ENCODE measurements around the gene PCSK5.

Gene PCSK5

GRCh38 chr9:75869236-75869635, 21.2 kb upstream of the PCSK5 start:
- Histone ChIP-seq H3K79me1 (replicated peaks; ENCODE audit: low read length, poor library complexity, severe bottlenecking) (no peaks in the 10 kb centered on the region), H2BK15ac (ENCODE audit: low read depth, poor library complexity, severe bottlenecking) (no peak overlapping the region), H2BK120ac (ENCODE audit: low read depth, low read length) (no peak overlapping the region), H3K18ac (ENCODE audit: low read depth in 1 of 2, low read length in 2 of 2) (no peak overlapping the region), H3K23ac (ENCODE audit: low read length in 2 of 2) (no peak overlapping the region), H3K9me3 (ENCODE audit: control insufficient read depth, low read length) (no peaks in the 10 kb centered on the region), H3K4me3 (ENCODE audit: insufficient read depth in 1 of 2, low read depth in 1 of 2, low read length in 2 of 2) (no peak overlapping the region), H3K27ac (ENCODE audit: low read length, poor library complexity, severe bottlenecking) (no peak overlapping the region), H4K91ac (ENCODE audit: low read length) (no peak overlapping the region), H3K4ac (ENCODE audit: low read depth in 1 of 2, low read length in 2 of 2) (no peak overlapping the region), H4K8ac (ENCODE audit: low read length) (no peak overlapping the region), H2AK5ac (ENCODE audit: low read length, severe bottlenecking) (no peak overlapping the region), H2BK12ac (ENCODE audit: low read length in 2 of 2) (no peak overlapping the region), H3K4me2 (ENCODE audit: low read length, poor library complexity, severe bottlenecking) (no peak overlapping the region), H2BK5ac (ENCODE audit: low read depth, low read length, poor library complexity, severe bottlenecking) (no peak overlapping the region), H3K36me3 (ENCODE audit: control insufficient read depth in 1 of 2, insufficient read depth in 2 of 2, low read depth in 1 of 2, low read length in 2 of 2) (no peaks in the 10 kb centered on the region), H3K27me3 (ENCODE audit: control insufficient read depth in 1 of 2, insufficient read depth in 1 of 2, low read length in 2 of 2) (peaks cover 4 to 21% of the 10 kb centered on the region in 2 experiments), H3K9ac (ENCODE audit: low read length) (no peak overlapping the region), H3K4me1 (ENCODE audit: control insufficient read depth, insufficient read depth, low read depth, low read length) (no peaks in the 10 kb centered on the region), H3K14ac (ENCODE audit: low read length in 2 of 2) (no peak overlapping the region), H2AFZ (ENCODE audit: low read depth, low read length) (no peak overlapping the region)
- 67% methylated on average over 3 of the region's 3 CpGs for WGBS
- no peak for DNase-seq

GRCh38 chr9:75870450-75870849, 20.0 kb upstream of the PCSK5 start:
- no peak overlapping the region for H2BK12ac ChIP-seq (ENCODE audit: low read length in 2 of 2)
- H4K8ac ChIP-seq (ENCODE audit: low read length), result no peak overlapping the region
- H3K9me3 ChIP-seq (ENCODE audit: control insufficient read depth, low read length), result no peaks in the 10 kb centered on the region
- no peak overlapping the region for H2BK15ac ChIP-seq (ENCODE audit: low read depth, poor library complexity, severe bottlenecking)
- H3K4me2 ChIP-seq (ENCODE audit: low read length, poor library complexity, severe bottlenecking), result no peak overlapping the region
- H2AK5ac ChIP-seq (ENCODE audit: low read length, severe bottlenecking), result no peak overlapping the region
- no peaks in the 10 kb centered on the region for H3K36me3 ChIP-seq (ENCODE audit: control insufficient read depth in 1 of 2, insufficient read depth in 2 of 2, low read depth in 1 of 2, low read length in 2 of 2)
- H2BK120ac ChIP-seq (ENCODE audit: low read depth, low read length), result no peak overlapping the region
- H2BK5ac ChIP-seq (ENCODE audit: low read depth, low read length, poor library complexity, severe bottlenecking), result no peak overlapping the region
- H3K4me1 ChIP-seq (ENCODE audit: control insufficient read depth, insufficient read depth, low read depth, low read length), result no peaks in the 10 kb centered on the region
- no peak overlapping the region for H3K27ac ChIP-seq (ENCODE audit: low read length, poor library complexity, severe bottlenecking)
- DNase-seq, result no peak
- no peak overlapping the region for H3K14ac ChIP-seq (ENCODE audit: low read length in 2 of 2)
- H3K18ac ChIP-seq (ENCODE audit: low read depth in 1 of 2, low read length in 2 of 2), result no peak overlapping the region
- no peak overlapping the region for H3K9ac ChIP-seq (ENCODE audit: low read length)
- 96% methylated on average over 1 of the region's 1 CpG for WGBS
- H2AFZ ChIP-seq (ENCODE audit: low read depth, low read length), result no peak overlapping the region
- H4K91ac ChIP-seq (ENCODE audit: low read length), result no peak overlapping the region
- no peaks in the 10 kb centered on the region for H3K79me1 ChIP-seq (replicated peaks; ENCODE audit: low read length, poor library complexity, severe bottlenecking)
- no peak overlapping the region for H3K4ac ChIP-seq (ENCODE audit: low read depth in 1 of 2, low read length in 2 of 2)
- H3K23ac ChIP-seq (ENCODE audit: low read length in 2 of 2), result no peak overlapping the region
- H3K4me3 ChIP-seq (ENCODE audit: insufficient read depth in 1 of 2, low read depth in 1 of 2, low read length in 2 of 2), result no peak overlapping the region
- peaks cover 4 to 19% of the 10 kb centered on the region in 2 experiments for H3K27me3 ChIP-seq (ENCODE audit: control insufficient read depth in 1 of 2, insufficient read depth in 1 of 2, low read length in 2 of 2)

GRCh38 chr9:75871624-75872023, 18.8 kb upstream of the PCSK5 start:
- H3K79me1 ChIP-seq (replicated peaks; ENCODE audit: low read length, poor library complexity, severe bottlenecking), result no peaks in the 10 kb centered on the region
- no peak overlapping the region for H2BK12ac ChIP-seq (ENCODE audit: low read length in 2 of 2)
- no peaks in the 10 kb centered on the region for H3K9me3 ChIP-seq (ENCODE audit: control insufficient read depth, low read length)
- H3K27me3 ChIP-seq (ENCODE audit: control insufficient read depth in 1 of 2, insufficient read depth in 1 of 2, low read length in 2 of 2), result peaks cover 2 to 15% of the 10 kb centered on the region in 2 experiments
- no peak overlapping the region for H4K8ac ChIP-seq (ENCODE audit: low read length)
- no peak overlapping the region for H3K4me2 ChIP-seq (ENCODE audit: low read length, poor library complexity, severe bottlenecking)
- no peak overlapping the region for H3K23ac ChIP-seq (ENCODE audit: low read length in 2 of 2)
- H3K27ac ChIP-seq (ENCODE audit: low read length, poor library complexity, severe bottlenecking), result no peak overlapping the region
- H2BK120ac ChIP-seq (ENCODE audit: low read depth, low read length), result no peak overlapping the region
- H3K9ac ChIP-seq (ENCODE audit: low read length), result no peak overlapping the region
- H3K4me1 ChIP-seq (ENCODE audit: control insufficient read depth, insufficient read depth, low read depth, low read length), result no peaks in the 10 kb centered on the region
- H2BK15ac ChIP-seq (ENCODE audit: low read depth, poor library complexity, severe bottlenecking), result no peak overlapping the region
- H3K14ac ChIP-seq (ENCODE audit: low read length in 2 of 2), result no peak overlapping the region
- 100% methylated on average over 2 of the region's 5 CpGs for WGBS
- no peak for DNase-seq
- H2AFZ ChIP-seq (ENCODE audit: low read depth, low read length), result no peak overlapping the region
- no peaks in the 10 kb centered on the region for H3K36me3 ChIP-seq (ENCODE audit: control insufficient read depth in 1 of 2, insufficient read depth in 2 of 2, low read depth in 1 of 2, low read length in 2 of 2)
- no peak overlapping the region for H4K91ac ChIP-seq (ENCODE audit: low read length)
- no peak overlapping the region for H3K4ac ChIP-seq (ENCODE audit: low read depth in 1 of 2, low read length in 2 of 2)
- no peak overlapping the region for H3K4me3 ChIP-seq (ENCODE audit: insufficient read depth in 1 of 2, low read depth in 1 of 2, low read length in 2 of 2)
- no peak overlapping the region for H2AK5ac ChIP-seq (ENCODE audit: low read length, severe bottlenecking)
- H3K18ac ChIP-seq (ENCODE audit: low read depth in 1 of 2, low read length in 2 of 2), result no peak overlapping the region
- no peak overlapping the region for H2BK5ac ChIP-seq (ENCODE audit: low read depth, low read length, poor library complexity, severe bottlenecking)

- WGBS, result 100% methylated on average over 1 of the region's 1 CpG
- H3K4ac ChIP-seq (ENCODE audit: low read depth in 1 of 2, low read length in 2 of 2), result no peak overlapping the region
Measured at GRCh38 chr9:75873712-75874111, 16.8 kb upstream of the PCSK5 start.

More at GRCh38 chr9:75873712-75874111, 16.8 kb upstream of the PCSK5 start:
- Histone ChIP-seq H4K8ac (ENCODE audit: low read length) (no peak overlapping the region), H3K4me3 (ENCODE audit: insufficient read depth in 1 of 2, low read depth in 1 of 2, low read length in 2 of 2) (no peak overlapping the region), H3K27ac (ENCODE audit: low read length, poor library complexity, severe bottlenecking) (no peak overlapping the region), H2AFZ (ENCODE audit: low read depth, low read length) (no peak overlapping the region), H3K4me1 (ENCODE audit: control insufficient read depth, insufficient read depth, low read depth, low read length) (no peaks in the 10 kb centered on the region), H2BK5ac (ENCODE audit: low read depth, low read length, poor library complexity, severe bottlenecking) (no peak overlapping the region), H3K18ac (ENCODE audit: low read depth in 1 of 2, low read length in 2 of 2) (no peak overlapping the region), H3K9me3 (ENCODE audit: control insufficient read depth, low read length) (no peaks in the 10 kb centered on the region), H4K91ac (ENCODE audit: low read length) (no peak overlapping the region), H3K9ac (ENCODE audit: low read length) (no peak overlapping the region), H2BK15ac (ENCODE audit: low read depth, poor library complexity, severe bottlenecking) (no peak overlapping the region), H3K23ac (ENCODE audit: low read length in 2 of 2) (no peak overlapping the region), H3K14ac (ENCODE audit: low read length in 2 of 2) (no peak overlapping the region), H2BK12ac (ENCODE audit: low read length in 2 of 2) (no peak overlapping the region), H2BK120ac (ENCODE audit: low read depth, low read length) (no peak overlapping the region), H2AK5ac (ENCODE audit: low read length, severe bottlenecking) (no peak overlapping the region), H3K79me1 (replicated peaks; ENCODE audit: low read length, poor library complexity, severe bottlenecking) (no peaks in the 10 kb centered on the region), H3K36me3 (ENCODE audit: control insufficient read depth in 1 of 2, insufficient read depth in 2 of 2, low read depth in 1 of 2, low read length in 2 of 2) (no peaks in the 10 kb centered on the region), H3K27me3 (ENCODE audit: control insufficient read depth in 1 of 2, insufficient read depth in 1 of 2, low read length in 2 of 2) (peaks cover 0 to 8% of the 10 kb centered on the region in 2 experiments), H3K4me2 (ENCODE audit: low read length, poor library complexity, severe bottlenecking) (no peak overlapping the region)
- no peak for DNase-seq
